ENCODE measurements around the gene KDM2B.

The KDM2B gene

DNA sequence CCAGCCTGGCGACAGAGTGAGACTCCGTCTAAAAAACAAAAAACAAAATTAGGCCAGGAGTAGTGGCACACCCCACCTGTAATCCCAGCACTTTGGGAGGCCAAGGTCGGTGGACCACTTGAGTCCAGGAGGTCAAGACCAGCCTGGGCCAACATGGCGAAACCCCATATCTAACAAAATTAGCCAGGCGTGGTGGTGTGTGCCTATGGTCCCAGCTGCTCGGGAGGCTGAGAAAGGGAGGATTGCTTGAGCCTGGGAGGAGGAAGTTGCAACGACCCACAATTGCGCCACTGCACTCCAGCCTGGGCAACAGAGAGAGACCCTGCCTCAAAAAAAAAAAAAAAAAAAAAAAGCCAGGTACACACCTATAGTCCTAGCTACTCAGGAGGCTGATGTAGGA is 37.0 kb downstream of the KDM2B start:
- no peak for DNase-seq (ENCODE audit: extremely low read depth, low read depth)
- H3K4me3 ChIP-seq (replicated peaks; ENCODE audit: low read depth, low read length): no peak overlapping the region
- TF ChIP-seq, protein P1, sequence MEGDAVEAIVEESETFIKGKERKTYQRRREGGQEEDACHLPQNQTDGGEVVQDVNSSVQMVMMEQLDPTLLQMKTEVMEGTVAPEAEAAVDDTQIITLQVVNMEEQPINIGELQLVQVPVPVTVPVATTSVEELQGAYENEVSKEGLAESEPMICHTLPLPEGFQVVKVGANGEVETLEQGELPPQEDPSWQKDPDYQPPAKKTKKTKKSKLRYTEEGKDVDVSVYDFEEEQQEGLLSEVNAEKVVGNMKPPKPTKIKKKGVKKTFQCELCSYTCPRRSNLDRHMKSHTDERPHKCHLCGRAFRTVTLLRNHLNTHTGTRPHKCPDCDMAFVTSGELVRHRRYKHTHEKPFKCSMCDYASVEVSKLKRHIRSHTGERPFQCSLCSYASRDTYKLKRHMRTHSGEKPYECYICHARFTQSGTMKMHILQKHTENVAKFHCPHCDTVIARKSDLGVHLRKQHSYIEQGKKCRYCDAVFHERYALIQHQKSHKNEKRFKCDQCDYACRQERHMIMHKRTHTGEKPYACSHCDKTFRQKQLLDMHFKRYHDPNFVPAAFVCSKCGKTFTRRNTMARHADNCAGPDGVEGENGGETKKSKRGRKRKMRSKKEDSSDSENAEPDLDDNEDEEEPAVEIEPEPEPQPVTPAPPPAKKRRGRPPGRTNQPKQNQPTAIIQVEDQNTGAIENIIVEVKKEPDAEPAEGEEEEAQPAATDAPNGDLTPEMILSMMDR (IDR thresholded peaks at IDR 0.05; ENCODE audit: low read depth, low read length, missing control alignments): no peak

GRCh38 chr12:121539908-121540307 is 40.9 kb downstream of the KDM2B start:
- TF ChIP-seq, protein P1 (IDR thresholded peaks at IDR 0.05; ENCODE audit: low read depth, low read length, missing control alignments): no peak
- DNase-seq (ENCODE audit: extremely low read depth, low read depth): no peak
- H3K4me3 ChIP-seq (replicated peaks; ENCODE audit: low read depth, low read length): no peak overlapping the region

DNA sequence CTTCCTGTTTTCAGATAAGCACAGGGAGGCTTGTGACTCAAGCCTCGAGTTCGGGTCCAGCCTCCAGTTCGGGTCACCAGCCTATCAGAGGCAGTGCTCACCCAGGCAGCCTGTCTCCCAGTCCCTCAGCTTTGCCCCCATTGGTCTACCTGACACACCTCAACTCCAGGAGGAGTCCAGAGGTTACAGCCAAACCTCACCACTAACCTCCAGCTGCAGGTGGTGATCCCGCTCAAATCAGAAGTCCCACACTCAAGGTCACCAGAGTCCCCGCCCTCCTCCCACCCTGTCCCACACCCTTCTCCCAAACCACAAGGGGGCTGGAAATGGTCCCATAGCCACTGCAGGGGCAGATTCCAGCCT is 42.1 kb downstream of the KDM2B start:
- TF ChIP-seq, protein P1 (IDR thresholded peaks at IDR 0.05; ENCODE audit: low read depth, low read length, missing control alignments): no peak
- no peak for DNase-seq (ENCODE audit: extremely low read depth, low read depth)
- H3K4me3 ChIP-seq (replicated peaks; ENCODE audit: low read depth, low read length): no peak overlapping the region

- peak overlapping the region; percentile 51 for H3K4me3 ChIP-seq (replicated peaks; ENCODE audit: low read depth, low read length)
- DNase-seq (ENCODE audit: extremely low read depth, low read depth): no peak
- TF ChIP-seq, protein P1 (IDR thresholded peaks at IDR 0.05; ENCODE audit: low read depth, low read length, missing control alignments): no peak
These were observed 42.8 kb downstream of the KDM2B start for GRCh38 chr12:121537814-121538698.

- TF ChIP-seq, protein P1 (IDR thresholded peaks at IDR 0.05; ENCODE audit: low read depth, low read length, missing control alignments): no peak
- H3K4me3 ChIP-seq (replicated peaks; ENCODE audit: low read depth, low read length): peak overlapping the region; percentile 51
- DNase-seq (ENCODE audit: extremely low read depth, low read depth): no peak
These were observed 43.7 kb downstream of the KDM2B start for GRCh38 chr12:121536899-121537813.

GRCh38 chr12:121536054-121536898 is 44.5 kb downstream of the KDM2B start:
- TF ChIP-seq, protein P1 (IDR thresholded peaks at IDR 0.05; ENCODE audit: low read depth, low read length, missing control alignments): no peak
- peak; percentile 86 for DNase-seq (ENCODE audit: extremely low read depth, low read depth)
- peak overlapping the region; percentile 51 for H3K4me3 ChIP-seq (replicated peaks; ENCODE audit: low read depth, low read length)
